Medulla oblongata (tissue), 1 donor: ENCODE results near the gene MARCO.

ENCODE experiments used
- DNase-seq: peaks from one replicate; pipeline ENCODE4 v3.0.0-alpha.2; 2015; ENCODE audit errors: extremely low spot score

The MARCO gene

DNA sequence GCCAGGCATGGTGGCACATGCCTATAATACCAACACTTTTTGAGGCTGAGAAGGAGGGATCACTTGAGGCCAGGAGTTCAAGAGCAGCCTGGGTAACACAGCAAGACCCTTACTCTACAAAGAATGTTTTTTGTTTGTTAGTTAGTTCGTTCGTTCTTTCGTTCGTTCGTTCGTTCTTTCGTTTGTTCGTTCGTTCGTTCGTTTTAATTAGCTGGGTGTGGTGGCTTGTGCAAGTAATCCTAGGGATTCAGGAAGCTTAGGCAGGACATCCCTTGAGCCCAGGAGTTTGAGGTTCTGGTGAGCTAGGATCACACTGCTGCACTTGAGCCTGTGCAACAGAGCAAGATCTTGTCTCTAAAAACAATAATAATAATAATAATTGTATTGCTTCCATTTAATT, 98.7 kb downstream of the MARCO start:
- no peak for DNase-seq
